SJCRH30 (cell line): Measurements from ENCODE around the gene MGLL. TPM values are rescaled to one million over a fixed set of nuclear protein-coding genes. Genes with fewer than 3 reads are reported as not detected.
"Not testable (repeated sequence)": the region's sequence is repeated elsewhere in the genome, so short reads cannot be mapped to it uniquely, and the experiment has no call there.

ENCODE experiments used
- DNase-seq, 2 experiments: peaks; one replicate each; pipeline ENCODE4 v3.0.0-alpha.2; 2015 to 2020
- H3K27ac ChIP-seq: fragments of 250-450 bp; sonication (Bioruptor Pico); 2 replicates; pipeline ENCODE4 v1.5.1; 2020; ENCODE audit warnings: mild to moderate bottlenecking, moderate library complexity
- H3K27me3 ChIP-seq: fragments of 250-450 bp; sonication (Bioruptor Pico); 2 replicates; pipeline ENCODE4 v1.5.1; 2020; ENCODE audit warnings: mild to moderate bottlenecking, moderate library complexity
- H3K36me3 ChIP-seq: fragments of 250-450 bp; sonication (Bioruptor Pico); 2 replicates; pipeline ENCODE4 v1.5.1; 2020; ENCODE audit warnings: mild to moderate bottlenecking, moderate library complexity
- H3K4me1 ChIP-seq: fragments of 250-450 bp; sonication (Bioruptor Pico); 2 replicates; pipeline ENCODE4 v1.5.1; 2020; ENCODE audit warnings: mild to moderate bottlenecking, moderate library complexity
- H3K4me3 ChIP-seq: fragments of 250-450 bp; sonication (Bioruptor Pico); 2 replicates; pipeline ENCODE4 v1.5.1; 2020; ENCODE audit warnings: mild to moderate bottlenecking, moderate library complexity
- H3K9me3 ChIP-seq: fragments of 250-450 bp; sonication (Bioruptor Pico); replicated peaks from 2 replicates; pipeline ENCODE4 v1.5.1; 2020; ENCODE audit warnings: mild to moderate bottlenecking, moderate library complexity
- total RNA-seq: library from RNA; depleted of rRNA; stranded (reverse); fragments of >200 nt; shearing (Covaris generic); gene quantifications from 2 replicates; pipeline ENCODE4 v1.2.3, GENCODE V29; 2014

MGLL gene
- total RNA-seq, 1 experiment from 2014 or later, result 41.7 TPM

DNA sequence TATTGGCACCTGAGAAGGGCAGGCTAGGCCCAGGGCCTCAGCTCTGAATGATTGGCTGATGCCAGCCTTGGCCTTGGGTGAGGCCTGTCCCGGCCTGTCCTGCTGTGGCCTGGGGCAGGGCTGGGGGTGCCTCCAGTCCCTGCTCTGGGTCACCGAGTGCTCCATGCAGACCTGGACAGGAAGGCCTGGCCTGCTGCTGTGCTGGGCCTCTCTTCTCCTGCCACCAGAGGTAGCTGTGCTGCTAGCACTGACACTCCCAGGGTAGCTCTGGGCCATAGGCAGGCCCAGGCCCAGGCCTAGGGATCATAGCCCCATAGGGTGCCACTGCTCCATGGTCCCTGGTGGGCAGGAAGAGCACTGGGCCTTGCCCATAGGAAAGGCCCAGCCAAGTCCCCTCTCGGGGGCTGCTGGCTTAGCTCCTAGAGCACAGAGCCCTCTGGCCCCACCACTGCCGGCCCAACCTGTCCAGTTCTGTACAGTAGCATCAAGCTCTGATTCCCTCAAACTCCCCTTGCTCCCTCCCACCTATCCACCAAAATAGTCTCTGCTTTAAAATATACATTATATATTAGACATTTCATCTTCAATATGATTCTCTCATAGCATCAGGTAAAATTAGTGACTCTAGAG, 131.4 kb downstream of the MGLL start:
- peak; percentile 68 to 74 for DNase-seq
- Histone ChIP-seq H3K27ac (peak overlapping the region; percentile 91), H3K4me1 (peaks cover 41% of the 10 kb centered on the region)

DNA sequence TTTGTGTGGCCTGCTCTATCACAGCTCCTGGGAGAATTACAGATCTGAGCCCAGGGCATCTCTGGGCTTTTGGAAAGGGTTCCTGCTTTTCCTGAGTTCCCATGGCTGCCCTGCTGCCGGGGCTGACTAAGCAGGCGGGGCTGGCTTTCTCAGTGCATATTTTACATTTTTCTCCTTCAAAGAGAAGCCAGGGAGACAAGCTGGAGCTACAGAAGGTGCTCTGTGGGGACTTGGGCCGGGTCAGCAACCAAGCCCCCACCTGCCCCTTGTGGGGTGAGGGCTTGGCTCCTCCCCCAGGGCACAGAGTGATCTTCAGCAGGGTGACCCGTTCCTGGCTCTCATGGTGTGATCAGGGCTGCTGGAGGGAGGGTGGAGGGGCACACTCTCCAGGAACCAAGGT, 132.2 kb downstream of the MGLL start:
- Histone ChIP-seq H3K27me3 (no peaks in the 10 kb centered on the region), H3K36me3 (no peaks in the 10 kb centered on the region), H3K9me3 (0 out of 2 replicates have a peak, but pooled peaks cover 3% of the 10 kb centered on the region), H3K4me3 (no peak overlapping the region), H3K27ac (peak overlapping the region; percentile 91), H3K4me1 (peaks cover 49% of the 10 kb centered on the region)
- DNase-seq, result no peak

More for the DNA sequence above, 131.4 kb downstream of the MGLL start:
- 0 out of 2 replicates have a peak, but pooled peaks cover 3% of the 10 kb centered on the region for H3K9me3 ChIP-seq
- no peaks in the 10 kb centered on the region for H3K27me3 ChIP-seq
- H3K36me3 ChIP-seq, result no peaks in the 10 kb centered on the region
- H3K4me3 ChIP-seq, result no peak overlapping the region

DNA sequence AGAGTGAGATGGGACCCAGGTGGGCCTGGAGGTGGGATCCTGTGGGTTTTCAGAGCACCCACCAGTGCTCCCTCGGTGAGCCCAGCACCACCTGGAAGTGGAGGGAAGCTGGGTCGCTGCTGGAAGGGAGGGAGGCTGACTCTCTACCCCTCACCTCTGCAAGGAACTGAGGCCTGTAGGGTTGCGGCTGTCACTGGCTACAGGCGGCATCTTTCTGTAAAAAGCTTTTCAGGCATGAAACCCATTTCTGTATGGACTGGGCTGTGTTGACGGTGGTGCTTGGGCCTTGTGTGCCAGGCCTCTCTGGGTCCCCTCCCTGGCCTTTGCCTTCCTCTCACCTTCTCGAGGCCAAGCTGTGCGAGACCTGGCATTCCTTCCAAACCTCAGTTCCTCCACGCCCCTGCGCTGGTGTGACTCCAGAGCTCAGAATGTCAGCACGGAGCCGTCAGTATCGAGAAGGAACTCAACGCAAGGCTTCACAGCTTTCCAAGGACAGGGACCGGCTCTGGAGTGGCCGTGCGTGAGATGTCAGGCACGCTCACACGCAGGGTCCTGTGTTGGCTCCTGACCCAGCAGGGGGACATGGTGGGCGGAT, 133.0 kb downstream of the MGLL start:
- Histone ChIP-seq H3K4me1 (peaks cover 56% of the 10 kb centered on the region), H3K36me3 (no peaks in the 10 kb centered on the region), H3K27me3 (no peaks in the 10 kb centered on the region), H3K9me3 (0 out of 2 replicates have a peak, but pooled peaks cover 3% of the 10 kb centered on the region), H3K27ac (peak overlapping the region; percentile 91), H3K4me3 (no peak overlapping the region)
- no peak for DNase-seq

DNA sequence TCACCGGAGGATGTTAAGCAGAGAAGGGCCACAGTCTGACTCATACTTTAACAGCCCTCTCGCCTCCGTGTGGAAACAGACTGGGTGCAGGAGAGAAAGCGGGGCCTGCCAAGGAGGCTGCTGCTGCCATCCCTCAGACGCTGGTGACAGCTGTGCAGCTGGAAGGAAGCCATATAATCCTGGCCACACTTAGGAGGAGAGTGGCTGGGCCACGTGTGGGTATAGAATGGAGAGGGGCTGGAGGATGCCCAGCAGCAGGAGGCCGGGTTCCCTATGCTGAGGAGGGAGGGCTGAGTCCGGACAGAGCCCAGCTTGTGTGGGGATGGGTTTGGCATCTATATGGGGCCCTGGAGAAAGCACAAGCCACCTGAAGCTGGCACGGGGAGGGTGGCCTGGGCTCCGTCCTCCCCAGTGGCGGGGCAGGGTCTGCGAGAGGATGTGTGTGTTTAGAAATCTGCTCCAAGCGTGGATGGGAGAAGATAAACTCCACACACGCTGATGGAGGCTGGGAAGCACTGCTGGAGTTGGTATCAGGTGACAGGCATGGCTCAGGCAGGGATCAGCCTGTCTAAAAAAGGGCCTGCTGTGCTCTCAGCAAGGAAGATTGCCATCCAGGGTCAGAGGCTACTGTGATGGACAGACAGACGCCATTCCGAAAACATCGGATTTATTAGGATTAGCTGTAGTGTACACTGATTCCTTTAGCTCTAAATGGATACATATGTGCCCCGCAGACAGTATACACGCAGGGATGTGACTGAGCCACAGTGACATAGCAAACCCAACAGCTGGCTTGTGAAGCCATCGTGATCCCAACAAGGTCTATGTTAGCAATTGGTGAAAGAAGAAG, 133.7 kb downstream of the MGLL start:
- H3K4me3 ChIP-seq, result peak overlapping the region; percentile 11; the same call in 1 of the 2 replicates
- H3K4me1 ChIP-seq, result peaks cover 57% of the 10 kb centered on the region
- H3K36me3 ChIP-seq, result no peaks in the 10 kb centered on the region
- H3K27ac ChIP-seq, result peak overlapping the region; percentile 91
- no peaks in the 10 kb centered on the region for H3K27me3 ChIP-seq
- peak; percentile 95 to 97 for DNase-seq
- 0 out of 2 replicates have a peak, but pooled peaks cover 3% of the 10 kb centered on the region for H3K9me3 ChIP-seq

DNA sequence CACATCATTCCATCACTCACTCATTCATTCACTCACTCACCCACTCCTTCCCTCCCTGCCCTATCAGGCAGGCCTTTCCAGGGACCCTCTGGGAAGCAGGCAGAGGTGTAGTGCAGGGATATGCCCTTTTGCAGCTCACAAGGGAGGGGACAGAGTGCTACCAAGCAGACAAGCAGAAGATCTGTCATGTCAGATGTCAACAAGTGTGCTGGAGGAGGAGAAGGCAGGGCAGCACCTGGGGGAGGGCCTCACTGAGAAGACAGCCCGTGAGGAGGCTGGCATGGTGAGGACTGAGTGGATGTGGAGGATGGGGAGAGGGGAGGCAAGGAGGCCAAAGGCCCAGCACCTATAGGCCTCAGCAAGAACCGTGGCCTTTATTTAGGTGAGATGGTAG, 134.3 kb downstream of the MGLL start:
- Histone ChIP-seq H3K27me3 (no peaks in the 10 kb centered on the region), H3K36me3 (no peaks in the 10 kb centered on the region), H3K27ac (peak overlapping the region; percentile 91), H3K9me3 (0 out of 2 replicates have a peak, but pooled peaks cover 3% of the 10 kb centered on the region), H3K4me1 (peaks cover 57% of the 10 kb centered on the region), H3K4me3 (no peak overlapping the region)
- DNase-seq, result no peak

DNA sequence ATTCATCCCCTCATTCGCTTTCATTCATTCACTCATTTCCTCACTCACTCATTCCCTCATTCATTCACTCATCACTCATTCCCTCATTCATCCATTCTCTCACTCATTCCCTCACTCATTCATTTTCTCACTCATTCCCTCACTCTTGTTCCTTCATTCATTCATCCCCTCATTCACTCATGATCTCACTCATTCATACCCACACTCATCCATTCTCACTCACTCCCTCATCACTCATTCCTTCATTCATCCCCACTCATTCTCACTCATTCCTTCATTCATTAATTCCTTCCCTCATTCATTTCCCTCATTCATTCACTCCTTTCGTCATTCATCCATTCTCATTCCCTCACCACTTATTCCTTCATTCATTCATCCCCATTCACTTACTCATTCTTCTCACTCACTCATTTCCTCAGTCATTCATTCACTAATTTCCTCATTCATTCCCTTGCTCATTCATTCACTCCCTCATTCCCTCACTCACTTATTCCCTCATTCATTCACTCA, 135.0 kb downstream of the MGLL start:
- peaks cover 60% of the 10 kb centered on the region for H3K4me1 ChIP-seq
- H3K36me3 ChIP-seq, result no peaks in the 10 kb centered on the region
- 0 out of 2 replicates have a peak, but pooled peaks cover 3% of the 10 kb centered on the region for H3K9me3 ChIP-seq
- no peaks in the 10 kb centered on the region for H3K27me3 ChIP-seq
- DNase-seq, result no peak
- H3K4me3 ChIP-seq, result no peak overlapping the region
- H3K27ac ChIP-seq, result no peak overlapping the region

DNA sequence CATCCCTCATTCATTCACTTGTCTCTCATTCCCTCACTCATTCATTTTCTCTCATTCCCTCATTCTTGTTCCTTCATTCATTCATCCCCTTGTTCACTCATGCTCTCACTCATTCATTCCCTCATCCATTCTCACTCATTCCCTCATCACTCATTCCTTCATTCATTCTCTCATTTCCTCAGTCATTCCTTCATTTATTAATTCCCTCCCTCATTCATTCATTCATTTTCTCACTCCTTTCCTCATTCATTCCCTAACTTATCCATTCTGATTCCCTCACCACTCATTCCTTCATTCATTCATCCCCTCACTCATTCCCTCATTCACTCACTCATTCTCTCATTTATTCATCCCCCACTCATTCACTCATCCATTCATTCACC, 135.8 kb downstream of the MGLL start:
- Histone ChIP-seq H3K4me1 (peaks cover 67% of the 10 kb centered on the region), H3K36me3 (no peaks in the 10 kb centered on the region), H3K27ac (no peak overlapping the region), H3K4me3 (no peak overlapping the region), H3K27me3 (no peaks in the 10 kb centered on the region), H3K9me3 (0 out of 2 replicates have a peak, but pooled peaks cover 3% of the 10 kb centered on the region)
- no peak for DNase-seq

DNA sequence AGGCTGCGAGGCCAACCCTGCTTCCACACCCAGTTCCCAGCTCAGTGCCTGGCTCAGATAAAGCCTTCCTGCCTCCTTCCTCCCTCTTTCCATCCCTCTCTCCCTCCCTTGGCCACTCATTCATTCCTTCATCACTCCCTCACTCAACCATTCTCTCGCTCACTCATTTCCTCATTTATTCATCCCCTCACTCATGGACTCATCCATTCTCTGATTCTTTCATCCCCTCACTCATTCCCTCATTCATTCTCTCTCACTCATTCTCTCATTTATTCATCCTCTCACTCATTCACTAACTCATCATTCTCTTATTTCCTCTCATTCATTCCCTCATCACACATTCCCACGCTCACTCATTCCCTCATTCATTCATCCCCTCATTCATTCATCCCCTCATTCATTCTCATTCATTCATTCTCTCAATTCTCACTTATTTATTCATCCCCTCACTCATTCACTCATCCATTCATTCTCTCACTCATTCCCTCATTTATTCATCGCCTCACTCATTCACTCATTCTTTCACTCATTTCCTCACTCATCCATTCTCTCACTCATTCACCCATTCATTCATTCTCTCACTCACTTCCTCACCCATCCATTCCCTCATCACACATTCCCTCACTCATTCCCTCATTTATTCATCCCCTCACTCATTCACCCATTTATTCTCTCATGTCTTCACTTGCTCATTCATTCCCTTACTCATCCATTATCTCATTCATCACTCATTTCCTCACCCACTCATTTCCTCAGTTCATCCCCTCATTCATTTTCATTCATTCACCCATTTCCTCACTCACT, 136.4 kb downstream of the MGLL start:
- H3K36me3 ChIP-seq, result no peaks in the 10 kb centered on the region

DNA sequence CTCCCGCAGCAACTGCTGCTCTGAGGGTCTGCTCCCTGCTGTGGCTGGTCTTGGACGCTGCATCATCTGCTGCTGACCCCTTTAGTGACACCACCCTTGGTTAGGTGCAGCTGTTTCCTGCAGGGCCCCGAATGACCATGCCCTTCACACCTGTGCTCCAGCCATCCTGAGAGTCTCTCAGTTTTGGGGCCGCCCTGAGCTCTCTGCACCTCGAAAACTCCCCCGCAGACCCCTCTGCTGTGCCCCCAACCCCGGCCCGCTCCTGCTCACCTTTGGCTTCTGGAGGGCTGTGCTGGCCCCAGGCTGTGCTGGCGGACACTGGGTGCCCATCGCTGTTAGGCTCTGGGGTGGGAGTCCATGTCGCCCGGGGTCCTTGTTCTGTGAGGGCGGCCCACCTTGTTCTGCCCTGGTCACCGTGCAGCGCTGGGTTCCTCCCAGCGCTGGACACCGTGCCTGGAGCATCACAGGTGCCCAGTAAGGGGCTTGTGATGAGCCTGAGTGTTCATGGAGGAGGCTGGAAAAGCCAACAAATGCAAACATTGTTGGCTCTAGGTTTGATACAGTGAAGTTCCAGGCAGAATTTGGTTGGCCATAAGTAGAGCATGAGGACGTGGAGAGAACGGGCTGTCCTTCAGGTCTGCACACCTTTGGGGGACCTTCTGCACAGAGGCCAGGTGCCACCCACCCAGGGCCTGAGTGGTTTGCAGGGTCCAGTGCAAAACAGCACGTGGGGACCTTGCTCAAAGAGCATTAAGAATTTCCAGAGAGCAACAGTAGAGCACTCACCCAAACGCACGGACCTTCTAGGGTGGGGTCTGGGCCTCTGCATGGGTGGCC, 137.2 kb downstream of the MGLL start:
- H3K27me3 ChIP-seq, result no peaks in the 10 kb centered on the region
- no peaks in the 10 kb centered on the region for H3K36me3 ChIP-seq
- H3K27ac ChIP-seq, result no peak overlapping the region
- 0 out of 2 replicates have a peak, but pooled peaks cover 3% of the 10 kb centered on the region for H3K9me3 ChIP-seq
- peaks cover 59% of the 10 kb centered on the region for H3K4me1 ChIP-seq
- H3K4me3 ChIP-seq, result no peak overlapping the region
- peak; percentile 29 to 48 for DNase-seq

More for the DNA sequence above, 136.4 kb downstream of the MGLL start:
- DNase-seq, result peak in 1 of 2 experiments; percentile 48
- H3K4me1 ChIP-seq, result peaks cover 67% of the 10 kb centered on the region
- no peak overlapping the region for H3K4me3 ChIP-seq
- H3K9me3 ChIP-seq, result 0 out of 2 replicates have a peak, but pooled peaks cover 3% of the 10 kb centered on the region
- no peaks in the 10 kb centered on the region for H3K27me3 ChIP-seq
- H3K27ac ChIP-seq, result no peak overlapping the region

DNA sequence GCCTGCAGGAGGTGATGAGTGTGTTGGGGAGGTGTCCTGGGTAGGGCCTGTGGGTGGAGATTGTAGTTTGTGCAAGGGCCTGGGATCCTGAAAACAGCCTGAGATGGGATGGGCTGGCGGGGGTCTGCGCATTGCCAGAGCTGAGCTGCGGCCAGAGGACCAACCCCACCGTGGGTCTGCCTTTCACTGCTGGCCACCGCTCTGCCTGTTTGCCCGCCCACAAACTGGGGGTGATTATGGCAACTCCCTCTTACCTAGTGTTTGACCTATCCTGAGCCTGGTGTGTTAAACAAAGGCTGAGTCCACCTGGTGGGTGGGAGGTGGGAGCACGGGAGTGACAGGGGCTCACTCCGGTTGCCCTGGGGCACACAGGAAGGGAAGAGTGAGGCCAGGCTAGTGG, 139.8 kb downstream of the MGLL start:
- Histone ChIP-seq H3K4me1 (peaks cover 34% of the 10 kb centered on the region), H3K4me3 (no peak overlapping the region), H3K27me3 (no peaks in the 10 kb centered on the region), H3K27ac (no peak overlapping the region), H3K9me3 (0 out of 2 replicates have a peak, but pooled peaks cover 3% of the 10 kb centered on the region), H3K36me3 (no peaks in the 10 kb centered on the region)
- no peak for DNase-seq

DNA sequence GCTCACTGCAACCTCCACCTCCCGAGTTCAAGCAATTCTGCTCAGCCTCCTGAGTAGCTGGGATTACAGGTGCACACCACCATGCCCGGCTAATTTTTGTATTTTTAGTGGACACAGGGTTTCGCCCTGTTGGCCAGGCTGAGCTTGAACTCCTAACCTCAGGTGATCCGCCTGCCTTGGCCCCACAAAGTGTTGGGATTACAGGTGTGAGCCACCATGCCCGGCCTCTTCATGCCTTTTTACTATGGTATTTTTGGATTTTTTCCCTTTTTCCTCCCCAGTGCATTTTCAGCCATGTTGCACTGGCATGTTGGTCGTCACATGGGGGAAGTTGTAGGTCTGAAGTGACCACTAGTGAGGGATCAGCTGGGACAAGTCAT, 140.2 kb downstream of the MGLL start:
- H3K4me1 ChIP-seq, result peaks cover 33% of the 10 kb centered on the region
- not testable (repeated sequence) for DNase-seq, H3K27ac ChIP-seq, H3K4me3 ChIP-seq, H3K27me3 ChIP-seq, H3K9me3 ChIP-seq, H3K36me3 ChIP-seq

DNA sequence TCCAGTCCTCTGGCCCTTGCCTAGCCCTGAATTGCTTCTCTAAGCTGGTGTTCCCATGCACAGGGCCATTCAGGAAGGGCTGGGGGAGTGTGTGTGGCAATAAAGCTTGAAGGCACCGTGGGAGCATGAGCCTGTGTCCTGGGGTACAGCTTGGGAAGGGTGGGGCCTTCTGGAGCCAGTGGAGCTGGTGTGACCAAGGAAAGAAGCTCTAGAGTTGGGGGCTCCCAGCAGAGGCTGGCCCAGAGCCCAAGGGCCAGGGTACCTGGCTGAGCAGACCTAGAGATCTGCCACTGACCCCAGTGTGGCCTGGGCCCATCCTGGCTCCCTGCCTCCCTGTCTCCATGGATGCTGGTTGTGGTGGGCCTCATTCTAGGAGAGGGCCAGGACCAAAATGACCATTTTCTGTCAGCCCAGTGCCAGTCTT, 141.5 kb downstream of the MGLL start:
- DNase-seq, result no peak
- Histone ChIP-seq H3K27me3 (no peaks in the 10 kb centered on the region), H3K36me3 (no peaks in the 10 kb centered on the region), H3K27ac (no peak overlapping the region), H3K9me3 (no peaks in the 10 kb centered on the region), H3K4me3 (no peak overlapping the region), H3K4me1 (peaks cover 31% of the 10 kb centered on the region)

DNA sequence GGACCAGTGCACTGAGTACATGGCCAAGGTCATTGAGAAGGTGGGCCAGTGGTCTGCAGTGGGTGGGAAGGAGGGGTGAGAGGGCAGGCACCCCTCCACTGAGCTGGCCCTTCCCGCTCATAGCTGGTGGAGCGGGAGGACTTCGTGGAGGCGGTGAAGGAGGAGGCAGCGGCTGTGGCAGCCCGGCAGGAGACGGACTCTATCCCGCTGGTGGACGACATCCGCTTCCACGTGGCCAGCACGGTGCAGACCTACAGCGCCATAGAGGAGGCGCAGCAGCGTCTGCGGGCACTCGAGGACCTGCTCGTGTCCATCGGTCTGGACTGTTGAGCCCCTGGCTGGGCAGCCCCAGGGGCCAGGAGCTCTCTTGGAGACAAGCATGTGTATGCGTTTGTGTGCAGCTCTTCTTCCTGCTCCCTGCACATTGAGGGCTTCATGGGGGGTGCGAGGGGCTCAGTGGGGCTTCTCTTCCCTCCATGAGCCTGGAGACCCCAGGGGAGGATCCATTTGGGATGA, 142.1 kb downstream of the MGLL start:
- no peaks in the 10 kb centered on the region for H3K27me3 ChIP-seq
- H3K4me1 ChIP-seq, result peaks cover 25% of the 10 kb centered on the region
- H3K27ac ChIP-seq, result no peak overlapping the region
- no peak for DNase-seq
- no peaks in the 10 kb centered on the region for H3K9me3 ChIP-seq
- H3K36me3 ChIP-seq, result no peaks in the 10 kb centered on the region
- H3K4me3 ChIP-seq, result no peak overlapping the region
